GM18868 (cell line): ENCODE results near the gene SLC13A1.
"Not testable (repeated sequence)": the region's sequence is repeated elsewhere in the genome, so short reads cannot be mapped to it uniquely, and the experiment has no call there.

Source experiments
- ATAC-seq: cut with Tn5 transposase; IDR thresholded peaks from one replicate; pipeline ENCODE4 v1.9.1; 2021; ENCODE audit warnings: mild to moderate bottlenecking, moderate library complexity; ENCODE audit not compliant: unreplicated experiment

SLC13A1 gene

GRCh38 chr7:123131140-123131539 lies 68.6 kb downstream of the SLC13A1 start:
- no peak for ATAC-seq

GRCh38 chr7:123126691-123127090 lies 73.1 kb downstream of the SLC13A1 start:
- ATAC-seq: no peak

- ATAC-seq: no peak
Observed at GRCh38 chr7:123126171-123126570, 73.6 kb downstream of the SLC13A1 start.

- ATAC-seq: no peak
Observed at GRCh38 chr7:123125231-123125630, 74.5 kb downstream of the SLC13A1 start.

GRCh38 chr7:123122916-123123315 lies 76.9 kb downstream of the SLC13A1 start:
- ATAC-seq: no peak

- ATAC-seq: no peak
Observed at GRCh38 chr7:123120286-123120685, 79.5 kb downstream of the SLC13A1 start.

- no peak for ATAC-seq
Observed at GRCh38 chr7:123115331-123115730, 84.4 kb downstream of the SLC13A1 start.

GRCh38 chr7:123114288-123114687 lies 85.5 kb downstream of the SLC13A1 start:
- no peak for ATAC-seq

GRCh38 chr7:123112833-123113232 lies 86.9 kb downstream of the SLC13A1 start:
- no peak for ATAC-seq

- ATAC-seq: no peak
Observed at GRCh38 chr7:123099712-123100111, 100.1 kb downstream of the SLC13A1 start.

GRCh38 chr7:123096976-123097375 lies 102.8 kb downstream of the SLC13A1 start:
- no peak for ATAC-seq

- peak; percentile 64 for ATAC-seq
Observed at GRCh38 chr7:123096434-123096833, 103.3 kb downstream of the SLC13A1 start.

GRCh38 chr7:123090456-123090855 lies 109.3 kb downstream of the SLC13A1 start:
- ATAC-seq: no peak

GRCh38 chr7:123086910-123087309 lies 112.9 kb downstream of the SLC13A1 start:
- ATAC-seq: not testable (repeated sequence)

- ATAC-seq: not testable (repeated sequence)
Observed at GRCh38 chr7:123084861-123085260, 114.9 kb downstream of the SLC13A1 start.

- no peak for ATAC-seq
Observed at GRCh38 chr7:123079021-123079420, 120.7 kb downstream of the SLC13A1 start.

- peak; percentile 97 for ATAC-seq
Observed at GRCh38 chr7:123075838-123076467, 123.8 kb downstream of the SLC13A1 start.

- peak; percentile 86 for ATAC-seq
Observed at GRCh38 chr7:123070702-123071286, 129.0 kb downstream of the SLC13A1 start.

- no peak for ATAC-seq
Observed at GRCh38 chr7:123067814-123068213, 132.0 kb downstream of the SLC13A1 start.
